ENCODE data around the gene PLBD2.
A peak's percentile ranks its signal among the peaks of the same experiment; 100 is the strongest.
"Not testable (repeated sequence)": the region's sequence is repeated elsewhere in the genome, so short reads cannot be mapped to it uniquely, and the experiment has no call there.

The PLBD2 gene

GRCh38 chr12:113334786-113335539, 23.4 kb upstream of the PLBD2 start, which contains the start of gene SLC8B1:
TSS of gene SLC8B1 (minus strand) at chr12:113335109. CDS start at chr12:113332878, 2,231 bp downstream.
- peak; percentile 90 for DNase-seq

GRCh38 chr12:113339540-113339939, 18.8 kb upstream of the PLBD2 start:
- no peak for DNase-seq

- DNase-seq: no peak
Measured at GRCh38 chr12:113340061-113340460, 18.3 kb upstream of the PLBD2 start.

- no peak for DNase-seq
Measured at GRCh38 chr12:113341535-113341934, 16.9 kb upstream of the PLBD2 start.

GRCh38 chr12:113345318-113345717, 13.1 kb upstream of the PLBD2 start:
- no peak for DNase-seq

- DNase-seq: no peak
Measured at GRCh38 chr12:113346353-113346752, 12.0 kb upstream of the PLBD2 start.

- no peak for DNase-seq
Measured at GRCh38 chr12:113347107-113347506, 11.3 kb upstream of the PLBD2 start.

GRCh38 chr12:113347892-113348291, 10.5 kb upstream of the PLBD2 start:
- DNase-seq: no peak

- DNase-seq: no peak
Measured at GRCh38 chr12:113348849-113349536, 9.4 kb upstream of the PLBD2 start.

GRCh38 chr12:113351089-113351488, 7.3 kb upstream of the PLBD2 start:
- DNase-seq: no peak

GRCh38 chr12:113354192-113354591, 4.2 kb upstream of the PLBD2 start:
- not testable (repeated sequence) for DNase-seq

- no peak for DNase-seq
Measured at GRCh38 chr12:113359133-113359938, 949 bp downstream of the PLBD2 start.

GRCh38 chr12:113359939-113360748, 1.8 kb downstream of the PLBD2 start:
- no peak for DNase-seq

- no peak for DNase-seq
Measured at GRCh38 chr12:113361574-113362370, 3.4 kb downstream of the PLBD2 start.

- DNase-seq: no peak
Measured at GRCh38 chr12:113364698-113365097, 6.3 kb downstream of the PLBD2 start.

GRCh38 chr12:113365639-113366395, 7.4 kb downstream of the PLBD2 start:
- DNase-seq: no peak

GRCh38 chr12:113366827-113367226, 8.4 kb downstream of the PLBD2 start:
- DNase-seq: no peak

- DNase-seq: no peak
Measured at GRCh38 chr12:113368331-113368730, 9.9 kb downstream of the PLBD2 start.

- no peak for DNase-seq
Measured at GRCh38 chr12:113369391-113369985, 11.1 kb downstream of the PLBD2 start.

GRCh38 chr12:113370923-113371682, 12.7 kb downstream of the PLBD2 start:
- no peak for DNase-seq

Data from stimulated activated CD4-positive, alpha-beta T cell treated with anti-CD3 and anti-CD28 coated beads, Interleukin-12 subunit alpha, Interleukin-12 subunit beta, amount 100 ng/mL, for 4 hours (primary cell).